GM23338 (cell line): ENCODE measurements around the gene ERC2. TPM values are rescaled to one million over a fixed set of nuclear protein-coding genes. Genes with fewer than 3 reads are reported as not detected.

Source experiments
- ATAC-seq: fragments of 200-7000 bp; cut with Tn5 transposase; 3 replicates; pipeline ENCODE4 v1.9.1; 2020
- DNase-seq: peaks from one replicate; pipeline ENCODE4 v3.0.0-alpha.2; 2015; ENCODE audit warnings: low spot score
- H2AFZ ChIP-seq: fragments of 200-600 bp; sonication (generic); 2 replicates; pipeline ENCODE4 v1.8.0; 2016; ENCODE audit warnings: antibody characterized with exemption, mild to moderate bottlenecking, moderate library complexity
- H3F3A ChIP-seq: fragments of 200-600 bp; sonication (generic); replicated peaks from 2 replicates; pipeline ENCODE4 v1.8.0; 2017; ENCODE audit warnings: antibody characterized with exemption, mixed run types, low read depth
- H3K27ac ChIP-seq: fragments of 200-600 bp; sonication (generic); 2 replicates; pipeline ENCODE4 v1.6.1; 2016; ENCODE audit warnings: low read depth
- H3K27me3 ChIP-seq: fragments of 200-600 bp; sonication (generic); 2 replicates; pipeline ENCODE4 v1.8.0; 2016; ENCODE audit warnings: mild to moderate bottlenecking, mixed run types, moderate library complexity; ENCODE audit not compliant: insufficient read depth
- H3K36me3 ChIP-seq: fragments of 200-600 bp; sonication (generic); 2 replicates; pipeline ENCODE4 v1.8.0; 2016; ENCODE audit warnings: mild to moderate bottlenecking; ENCODE audit not compliant: insufficient read depth
- H3K4me1 ChIP-seq: fragments of 200-600 bp; sonication (generic); 2 replicates; pipeline ENCODE4 v1.8.0; 2016; ENCODE audit warnings: mild to moderate bottlenecking, moderate library complexity; ENCODE audit not compliant: insufficient read depth
- H3K4me2 ChIP-seq: fragments of 200-600 bp; sonication (generic); 2 replicates; pipeline ENCODE4 v1.7.1; 2017; ENCODE audit warnings: mixed run types
- H3K4me3 ChIP-seq: fragments of 200-600 bp; sonication (generic); 2 replicates; pipeline ENCODE4 v1.6.1; 2016; ENCODE audit warnings: mixed run types
- H3K79me2 ChIP-seq: fragments of 200-600 bp; sonication (generic); replicated peaks from 2 replicates; pipeline ENCODE4 v1.8.0; 2017; ENCODE audit warnings: mild to moderate bottlenecking; ENCODE audit not compliant: insufficient read depth
- H3K9me2 ChIP-seq: fragments of 200-600 bp; sonication (generic); 2 replicates; pipeline ENCODE4 v1.8.0; 2017; ENCODE audit not compliant: insufficient read depth
- H4K20me1 ChIP-seq: fragments of 200-600 bp; sonication (generic); replicated peaks from 2 replicates; pipeline ENCODE4 v1.8.0; 2017; ENCODE audit warnings: mild to moderate bottlenecking; ENCODE audit not compliant: insufficient read depth
- H3K27ac Mint-ChIP-seq: 2 replicates; pipeline ENCODE4 v1.8.0; 2020; ENCODE audit warnings: inconsistent platforms, mild to moderate bottlenecking, moderate library complexity, mixed read lengths
- H3K27me3 Mint-ChIP-seq: 3 replicates; pipeline ENCODE4 v1.8.0; 2022; ENCODE audit warnings: low read depth, mild to moderate bottlenecking, moderate library complexity, mixed read lengths, inconsistent platforms; ENCODE audit not compliant: insufficient read depth, poor library complexity
- H3K36me3 Mint-ChIP-seq: 3 replicates; pipeline ENCODE4 v1.8.0; 2021; ENCODE audit warnings: low read depth, mild to moderate bottlenecking, inconsistent platforms, moderate library complexity, mixed read lengths
- H3K4me1 Mint-ChIP-seq: 3 replicates; pipeline ENCODE4 v1.8.0; 2020; ENCODE audit warnings: mild to moderate bottlenecking, inconsistent platforms, mixed read lengths
- H3K4me3 Mint-ChIP-seq: 3 replicates; pipeline ENCODE4 v1.8.0; 2021; ENCODE audit warnings: moderate library complexity, mild to moderate bottlenecking, inconsistent platforms, mixed read lengths
- H3K9me3 Mint-ChIP-seq: 3 replicates; pipeline ENCODE4 v1.8.0; 2020; ENCODE audit warnings: moderate library complexity, mild to moderate bottlenecking, inconsistent platforms, mixed read lengths
- CREB1 ChIP-seq: fragments of 250-450 bp; sonication (Bioruptor Pico); IDR thresholded peaks from 2 replicates; pipeline ENCODE4 v1.5.0; 2020; ENCODE audit warnings: low read depth, mild to moderate bottlenecking, moderate library complexity
- EZH2 ChIP-seq: fragments of 200-600 bp; sonication (generic); IDR thresholded peaks from one replicate; pipeline ENCODE4 v1.8.0; 2017; ENCODE audit warnings: antibody characterized with exemption, mild to moderate bottlenecking, low read depth; ENCODE audit not compliant: unreplicated experiment
- EZH2phosphoT487 ChIP-seq: fragments of 200-600 bp; sonication (generic); IDR thresholded peaks from one replicate; pipeline ENCODE4 v1.8.1; 2018; ENCODE audit warnings: antibody characterized with exemption; ENCODE audit not compliant: unreplicated experiment
- JUNB ChIP-seq: IDR thresholded peaks from one replicate; pipeline ENCODE4 v1.6.1; 2016; ENCODE audit warnings: antibody characterized with exemption; ENCODE audit not compliant: unreplicated experiment
- NANOG ChIP-seq: IDR thresholded peaks from 2 replicates; pipeline ENCODE4 v1.6.1; 2016; ENCODE audit warnings: antibody characterized with exemption, borderline replicate concordance
- POLR2AphosphoS5 ChIP-seq: IDR thresholded peaks from 2 replicates; pipeline ENCODE4 v1.6.1; 2016; ENCODE audit warnings: antibody characterized with exemption, low read depth
- STAT1 ChIP-seq: IDR thresholded peaks from one replicate; pipeline ENCODE4 v1.6.1; 2016; ENCODE audit warnings: antibody characterized with exemption; ENCODE audit not compliant: unreplicated experiment
- ZNF114 ChIP-seq: fragments of 250-450 bp; sonication (Bioruptor Pico); IDR thresholded peaks from 2 replicates; pipeline ENCODE4 v1.5.0; 2020; ENCODE audit warnings: mild to moderate bottlenecking, moderate library complexity
- ZNF331 ChIP-seq: fragments of 250-450 bp; sonication (Bioruptor Pico); IDR thresholded peaks from 2 replicates; pipeline ENCODE4 v1.5.0; 2020; ENCODE audit warnings: low read depth, mild to moderate bottlenecking, moderate library complexity
- polyA plus RNA-seq: library from polyadenylated mRNA; unstranded; fragments of >200 nt; fragmentation: Nextera tagmentation; extraction: Ambion mirVana; gene quantifications from 2 replicates; pipeline ENCODE4 v1.2.1, GENCODE V29; 2016
- total RNA-seq: library from RNA; depleted of rRNA; stranded (reverse); fragments of >200 nt; shearing (Covaris generic); gene quantifications from 2 replicates; pipeline ENCODE4 v1.2.3, GENCODE V29; 2014
- TF ChIP-seq, protein P1 (sequence below): fragments of 250-450 bp; sonication (Bioruptor Pico); IDR thresholded peaks from 2 replicates; pipeline ENCODE4 v1.5.0; 2020; ENCODE audit warnings: mild to moderate bottlenecking, moderate library complexity
- TF ChIP-seq, protein P2 (sequence below): IDR thresholded peaks from one replicate; pipeline ENCODE4 v1.6.1; 2018; ENCODE audit warnings: antibody characterized with exemption; ENCODE audit not compliant: unreplicated experiment
- TF ChIP-seq, protein P3 (sequence below): IDR thresholded peaks from 2 replicates; pipeline ENCODE4 v1.6.1; 2016; ENCODE audit warnings: antibody characterized with exemption
- TF ChIP-seq, protein P4 (sequence below), 2 experiments: fragments of 200-600 bp in 1 of 2; sonication (generic) in 1 of 2; conservative IDR thresholded peaks; 2 replicates each; pipeline versions ENCODE4 v1.5.1 to v1.6.1; 2016 to 2017; ENCODE audit warnings: antibody characterized with exemption in 2 of 2, low read depth in 2 of 2, mild to moderate bottlenecking in 2 of 2, moderate library complexity in 1 of 2

Gene ERC2
- total and polyA plus RNA-seq, 2 experiments from 2014 or later = 11.8 to 13.7 TPM

DNA sequence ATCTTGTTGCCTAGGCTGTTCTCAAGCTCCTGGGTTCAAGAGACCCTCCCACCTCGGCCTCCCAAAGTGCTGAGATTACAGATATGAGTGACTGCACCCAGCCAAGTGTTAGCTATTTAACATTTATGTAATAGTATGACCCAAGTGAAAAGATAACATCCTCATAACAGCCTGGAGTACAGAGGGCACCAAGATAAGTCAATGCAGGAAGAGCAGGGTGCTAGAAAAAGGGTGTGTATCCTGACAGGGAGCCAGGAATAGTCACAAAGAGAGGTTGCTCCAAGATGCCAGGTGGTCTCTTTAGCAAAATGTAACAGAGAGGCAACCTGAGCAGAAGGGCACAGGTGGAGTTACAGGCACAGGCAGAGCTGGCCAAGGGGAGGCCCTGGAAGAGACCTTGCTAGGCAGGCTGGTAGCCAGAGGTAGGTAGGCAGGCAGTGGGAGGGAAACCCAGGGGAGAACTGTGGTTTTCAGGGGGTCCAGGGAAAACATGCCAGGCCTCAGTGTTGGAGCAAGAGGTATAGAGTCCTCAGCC lies 277.4 kb downstream of the ERC2 start:
- TF ChIP-seq POLR2AphosphoS5 (no peak), STAT1 (no peak), ZNF331 (CRISPR knock-in tag) (no peak), CREB1 (no peak), JUNB (no peak), ZNF114 (CRISPR knock-in tag) (no peak), EZH2phosphoT487 (no peak), EZH2 (no peak), NANOG (no peak)
- TF ChIP-seq, protein P1, sequence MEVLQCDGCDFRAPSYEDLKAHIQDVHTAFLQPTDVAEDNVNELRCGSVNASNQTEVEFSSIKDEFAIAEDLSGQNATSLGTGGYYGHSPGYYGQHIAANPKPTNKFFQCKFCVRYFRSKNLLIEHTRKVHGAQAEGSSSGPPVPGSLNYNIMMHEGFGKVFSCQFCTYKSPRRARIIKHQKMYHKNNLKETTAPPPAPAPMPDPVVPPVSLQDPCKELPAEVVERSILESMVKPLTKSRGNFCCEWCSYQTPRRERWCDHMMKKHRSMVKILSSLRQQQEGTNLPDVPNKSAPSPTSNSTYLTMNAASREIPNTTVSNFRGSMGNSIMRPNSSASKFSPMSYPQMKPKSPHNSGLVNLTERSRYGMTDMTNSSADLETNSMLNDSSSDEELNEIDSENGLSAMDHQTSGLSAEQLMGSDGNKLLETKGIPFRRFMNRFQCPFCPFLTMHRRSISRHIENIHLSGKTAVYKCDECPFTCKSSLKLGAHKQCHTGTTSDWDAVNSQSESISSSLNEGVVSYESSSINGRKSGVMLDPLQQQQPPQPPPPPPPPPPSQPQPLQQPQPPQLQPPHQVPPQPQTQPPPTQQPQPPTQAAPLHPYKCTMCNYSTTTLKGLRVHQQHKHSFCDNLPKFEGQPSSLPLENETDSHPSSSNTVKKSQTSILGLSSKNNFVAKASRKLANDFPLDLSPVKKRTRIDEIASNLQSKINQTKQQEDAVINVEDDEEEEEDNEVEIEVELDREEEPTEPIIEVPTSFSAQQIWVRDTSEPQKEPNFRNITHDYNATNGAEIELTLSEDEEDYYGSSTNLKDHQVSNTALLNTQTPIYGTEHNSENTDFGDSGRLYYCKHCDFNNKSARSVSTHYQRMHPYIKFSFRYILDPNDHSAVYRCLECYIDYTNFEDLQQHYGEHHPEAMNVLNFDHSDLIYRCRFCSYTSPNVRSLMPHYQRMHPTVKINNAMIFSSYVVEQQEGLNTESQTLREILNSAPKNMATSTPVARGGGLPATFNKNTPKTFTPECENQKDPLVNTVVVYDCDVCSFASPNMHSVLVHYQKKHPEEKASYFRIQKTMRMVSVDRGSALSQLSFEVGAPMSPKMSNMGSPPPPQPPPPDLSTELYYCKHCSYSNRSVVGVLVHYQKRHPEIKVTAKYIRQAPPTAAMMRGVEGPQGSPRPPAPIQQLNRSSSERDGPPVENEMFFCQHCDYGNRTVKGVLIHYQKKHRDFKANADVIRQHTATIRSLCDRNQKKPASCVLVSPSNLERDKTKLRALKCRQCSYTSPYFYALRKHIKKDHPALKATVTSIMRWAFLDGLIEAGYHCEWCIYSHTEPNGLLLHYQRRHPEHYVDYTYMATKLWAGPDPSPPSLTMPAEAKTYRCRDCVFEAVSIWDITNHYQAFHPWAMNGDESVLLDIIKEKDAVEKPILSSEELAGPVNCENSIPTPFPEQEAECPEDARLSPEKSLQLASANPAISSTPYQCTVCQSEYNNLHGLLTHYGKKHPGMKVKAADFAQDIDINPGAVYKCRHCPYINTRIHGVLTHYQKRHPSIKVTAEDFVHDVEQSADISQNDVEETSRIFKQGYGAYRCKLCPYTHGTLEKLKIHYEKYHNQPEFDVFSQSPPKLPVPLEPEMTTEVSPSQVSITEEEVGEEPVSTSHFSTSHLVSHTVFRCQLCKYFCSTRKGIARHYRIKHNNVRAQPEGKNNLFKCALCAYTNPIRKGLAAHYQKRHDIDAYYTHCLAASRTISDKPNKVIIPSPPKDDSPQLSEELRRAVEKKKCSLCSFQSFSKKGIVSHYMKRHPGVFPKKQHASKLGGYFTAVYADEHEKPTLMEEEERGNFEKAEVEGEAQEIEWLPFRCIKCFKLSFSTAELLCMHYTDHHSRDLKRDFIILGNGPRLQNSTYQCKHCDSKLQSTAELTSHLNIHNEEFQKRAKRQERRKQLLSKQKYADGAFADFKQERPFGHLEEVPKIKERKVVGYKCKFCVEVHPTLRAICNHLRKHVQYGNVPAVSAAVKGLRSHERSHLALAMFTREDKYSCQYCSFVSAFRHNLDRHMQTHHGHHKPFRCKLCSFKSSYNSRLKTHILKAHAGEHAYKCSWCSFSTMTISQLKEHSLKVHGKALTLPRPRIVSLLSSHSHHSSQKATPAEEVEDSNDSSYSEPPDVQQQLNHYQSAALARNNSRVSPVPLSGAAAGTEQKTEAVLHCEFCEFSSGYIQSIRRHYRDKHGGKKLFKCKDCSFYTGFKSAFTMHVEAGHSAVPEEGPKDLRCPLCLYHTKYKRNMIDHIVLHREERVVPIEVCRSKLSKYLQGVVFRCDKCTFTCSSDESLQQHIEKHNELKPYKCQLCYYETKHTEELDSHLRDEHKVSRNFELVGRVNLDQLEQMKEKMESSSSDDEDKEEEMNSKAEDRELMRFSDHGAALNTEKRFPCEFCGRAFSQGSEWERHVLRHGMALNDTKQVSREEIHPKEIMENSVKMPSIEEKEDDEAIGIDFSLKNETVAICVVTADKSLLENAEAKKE (CRISPR knock-in tag) = no peak
- TF ChIP-seq, protein P2, sequence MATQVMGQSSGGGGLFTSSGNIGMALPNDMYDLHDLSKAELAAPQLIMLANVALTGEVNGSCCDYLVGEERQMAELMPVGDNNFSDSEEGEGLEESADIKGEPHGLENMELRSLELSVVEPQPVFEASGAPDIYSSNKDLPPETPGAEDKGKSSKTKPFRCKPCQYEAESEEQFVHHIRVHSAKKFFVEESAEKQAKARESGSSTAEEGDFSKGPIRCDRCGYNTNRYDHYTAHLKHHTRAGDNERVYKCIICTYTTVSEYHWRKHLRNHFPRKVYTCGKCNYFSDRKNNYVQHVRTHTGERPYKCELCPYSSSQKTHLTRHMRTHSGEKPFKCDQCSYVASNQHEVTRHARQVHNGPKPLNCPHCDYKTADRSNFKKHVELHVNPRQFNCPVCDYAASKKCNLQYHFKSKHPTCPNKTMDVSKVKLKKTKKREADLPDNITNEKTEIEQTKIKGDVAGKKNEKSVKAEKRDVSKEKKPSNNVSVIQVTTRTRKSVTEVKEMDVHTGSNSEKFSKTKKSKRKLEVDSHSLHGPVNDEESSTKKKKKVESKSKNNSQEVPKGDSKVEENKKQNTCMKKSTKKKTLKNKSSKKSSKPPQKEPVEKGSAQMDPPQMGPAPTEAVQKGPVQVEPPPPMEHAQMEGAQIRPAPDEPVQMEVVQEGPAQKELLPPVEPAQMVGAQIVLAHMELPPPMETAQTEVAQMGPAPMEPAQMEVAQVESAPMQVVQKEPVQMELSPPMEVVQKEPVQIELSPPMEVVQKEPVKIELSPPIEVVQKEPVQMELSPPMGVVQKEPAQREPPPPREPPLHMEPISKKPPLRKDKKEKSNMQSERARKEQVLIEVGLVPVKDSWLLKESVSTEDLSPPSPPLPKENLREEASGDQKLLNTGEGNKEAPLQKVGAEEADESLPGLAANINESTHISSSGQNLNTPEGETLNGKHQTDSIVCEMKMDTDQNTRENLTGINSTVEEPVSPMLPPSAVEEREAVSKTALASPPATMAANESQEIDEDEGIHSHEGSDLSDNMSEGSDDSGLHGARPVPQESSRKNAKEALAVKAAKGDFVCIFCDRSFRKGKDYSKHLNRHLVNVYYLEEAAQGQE = no peak
- TF ChIP-seq, protein P3, sequence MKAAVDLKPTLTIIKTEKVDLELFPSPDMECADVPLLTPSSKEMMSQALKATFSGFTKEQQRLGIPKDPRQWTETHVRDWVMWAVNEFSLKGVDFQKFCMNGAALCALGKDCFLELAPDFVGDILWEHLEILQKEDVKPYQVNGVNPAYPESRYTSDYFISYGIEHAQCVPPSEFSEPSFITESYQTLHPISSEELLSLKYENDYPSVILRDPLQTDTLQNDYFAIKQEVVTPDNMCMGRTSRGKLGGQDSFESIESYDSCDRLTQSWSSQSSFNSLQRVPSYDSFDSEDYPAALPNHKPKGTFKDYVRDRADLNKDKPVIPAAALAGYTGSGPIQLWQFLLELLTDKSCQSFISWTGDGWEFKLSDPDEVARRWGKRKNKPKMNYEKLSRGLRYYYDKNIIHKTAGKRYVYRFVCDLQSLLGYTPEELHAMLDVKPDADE = no peak
- TF ChIP-seq, protein P4, sequence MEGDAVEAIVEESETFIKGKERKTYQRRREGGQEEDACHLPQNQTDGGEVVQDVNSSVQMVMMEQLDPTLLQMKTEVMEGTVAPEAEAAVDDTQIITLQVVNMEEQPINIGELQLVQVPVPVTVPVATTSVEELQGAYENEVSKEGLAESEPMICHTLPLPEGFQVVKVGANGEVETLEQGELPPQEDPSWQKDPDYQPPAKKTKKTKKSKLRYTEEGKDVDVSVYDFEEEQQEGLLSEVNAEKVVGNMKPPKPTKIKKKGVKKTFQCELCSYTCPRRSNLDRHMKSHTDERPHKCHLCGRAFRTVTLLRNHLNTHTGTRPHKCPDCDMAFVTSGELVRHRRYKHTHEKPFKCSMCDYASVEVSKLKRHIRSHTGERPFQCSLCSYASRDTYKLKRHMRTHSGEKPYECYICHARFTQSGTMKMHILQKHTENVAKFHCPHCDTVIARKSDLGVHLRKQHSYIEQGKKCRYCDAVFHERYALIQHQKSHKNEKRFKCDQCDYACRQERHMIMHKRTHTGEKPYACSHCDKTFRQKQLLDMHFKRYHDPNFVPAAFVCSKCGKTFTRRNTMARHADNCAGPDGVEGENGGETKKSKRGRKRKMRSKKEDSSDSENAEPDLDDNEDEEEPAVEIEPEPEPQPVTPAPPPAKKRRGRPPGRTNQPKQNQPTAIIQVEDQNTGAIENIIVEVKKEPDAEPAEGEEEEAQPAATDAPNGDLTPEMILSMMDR (conservative IDR thresholded peaks at IDR 0.05; ENCODE audit: low read depth in 2 of 2) = no peak
- H3K79me2 ChIP-seq = no peaks in the 10 kb centered on the region
- H3K9me2 ChIP-seq = peaks cover 3% of the 10 kb centered on the region; the same call in 1 of the 2 replicates
- H3K27me3 ChIP-seq = no peaks in the 10 kb centered on the region
- H3F3A ChIP-seq = no peaks in the 10 kb centered on the region
- no peak for DNase-seq
- no peaks in the 10 kb centered on the region for H3K36me3 ChIP-seq
- H3K4me2 ChIP-seq = no peak overlapping the region
- H3K4me3 ChIP-seq = no peak overlapping the region
- peaks cover 5% of the 10 kb centered on the region; the same call in 1 of the 3 replicates for H3K4me1 Mint-ChIP-seq
- H3K27me3 Mint-ChIP-seq = peaks cover 1% of the 10 kb centered on the region
- H3K9me3 Mint-ChIP-seq = no peaks in the 10 kb centered on the region
- H3K27ac Mint-ChIP-seq = no peak overlapping the region
- H3K4me3 Mint-ChIP-seq = no peak overlapping the region
- H2AFZ ChIP-seq = no peak overlapping the region
- H4K20me1 ChIP-seq = no peaks in the 10 kb centered on the region
- H3K36me3 Mint-ChIP-seq = no peaks in the 10 kb centered on the region; the same call in 2 of the 3 replicates
- H3K4me1 ChIP-seq = peaks cover 2% of the 10 kb centered on the region; the same call in 1 of the 2 replicates
- ATAC-seq = no peak
- no peak overlapping the region for H3K27ac ChIP-seq
